Peyer's patch (tissue), 4 donors: Measurements from ENCODE around the gene LIMS2. TPM values are rescaled to one million over a fixed set of nuclear protein-coding genes. Genes with fewer than 3 reads are reported as not detected.

Experiments used
- DNase-seq, 3 donors: peaks; one replicate each; pipeline ENCODE4 v3.0.0-alpha.2; 2017 to 2019
- H3K27ac ChIP-seq, 4 donors: fragments of 200-600 bp; sonication (generic); one replicate each; pipeline ENCODE4 v1.5.1; 2016 to 2019
- H3K27me3 ChIP-seq, 2 donors: fragments of 200-600 bp; sonication (generic); one replicate each; pipeline ENCODE4 v1.5.1; 2019
- H3K36me3 ChIP-seq, 3 donors: fragments of 200-600 bp; sonication (generic); one replicate each; pipeline ENCODE4 v1.5.1; 2016 to 2019
- H3K4me1 ChIP-seq, 4 donors: fragments of 200-600 bp; sonication (generic); one replicate each; pipeline ENCODE4 v1.5.1; 2016 to 2019
- H3K4me3 ChIP-seq, 4 donors: fragments of 200-600 bp; sonication (generic); 1 replicate in 3 of 4; 2 replicates in 1 of 4; pipeline ENCODE4 v1.5.1; 2016 to 2019; ENCODE audit warnings: mild to moderate bottlenecking in 1 of 4
- H3K9me3 ChIP-seq, 4 donors: fragments of 200-600 bp; sonication (generic); one replicate each; pipeline ENCODE4 v1.5.1; 2016 to 2019; ENCODE audit warnings: mild to moderate bottlenecking in 1 of 4
- POLR2A ChIP-seq, 2 donors: fragments of 450-650 bp; IDR thresholded peaks; one replicate each; pipeline ENCODE4 v1.5.1; 2017; ENCODE audit warnings: antibody characterized with exemption in 2 of 2, mild to moderate bottlenecking in 2 of 2, moderate library complexity in 2 of 2
- total RNA-seq, 4 donors: library from RNA; depleted of rRNA; stranded (reverse); fragments of >200 nt; gene quantifications; one replicate each; pipeline ENCODE4 v1.1.0, GENCODE V29; 2016
- TF ChIP-seq, protein P1 (sequence below), 6 experiments: fragments of 450-650 bp in 4 of 6; fragments of 200-600 bp in 2 of 6; sonication (generic) in 1 of 6; IDR thresholded peaks; one replicate each; pipeline ENCODE4 v1.5.1; 2017 to 2019; ENCODE audit warnings: antibody characterized with exemption in 6 of 6, mild to moderate bottlenecking in 3 of 6, moderate library complexity in 1 of 6

The LIMS2 gene, protein sequence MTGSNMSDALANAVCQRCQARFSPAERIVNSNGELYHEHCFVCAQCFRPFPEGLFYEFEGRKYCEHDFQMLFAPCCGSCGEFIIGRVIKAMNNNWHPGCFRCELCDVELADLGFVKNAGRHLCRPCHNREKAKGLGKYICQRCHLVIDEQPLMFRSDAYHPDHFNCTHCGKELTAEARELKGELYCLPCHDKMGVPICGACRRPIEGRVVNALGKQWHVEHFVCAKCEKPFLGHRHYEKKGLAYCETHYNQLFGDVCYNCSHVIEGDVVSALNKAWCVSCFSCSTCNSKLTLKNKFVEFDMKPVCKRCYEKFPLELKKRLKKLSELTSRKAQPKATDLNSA
- 10 to 100 TPM in 3 of 4 donors, 1 to 10 TPM in 1; 7.7 to 95.7 (median 21.9) TPM for total RNA-seq

DNA sequence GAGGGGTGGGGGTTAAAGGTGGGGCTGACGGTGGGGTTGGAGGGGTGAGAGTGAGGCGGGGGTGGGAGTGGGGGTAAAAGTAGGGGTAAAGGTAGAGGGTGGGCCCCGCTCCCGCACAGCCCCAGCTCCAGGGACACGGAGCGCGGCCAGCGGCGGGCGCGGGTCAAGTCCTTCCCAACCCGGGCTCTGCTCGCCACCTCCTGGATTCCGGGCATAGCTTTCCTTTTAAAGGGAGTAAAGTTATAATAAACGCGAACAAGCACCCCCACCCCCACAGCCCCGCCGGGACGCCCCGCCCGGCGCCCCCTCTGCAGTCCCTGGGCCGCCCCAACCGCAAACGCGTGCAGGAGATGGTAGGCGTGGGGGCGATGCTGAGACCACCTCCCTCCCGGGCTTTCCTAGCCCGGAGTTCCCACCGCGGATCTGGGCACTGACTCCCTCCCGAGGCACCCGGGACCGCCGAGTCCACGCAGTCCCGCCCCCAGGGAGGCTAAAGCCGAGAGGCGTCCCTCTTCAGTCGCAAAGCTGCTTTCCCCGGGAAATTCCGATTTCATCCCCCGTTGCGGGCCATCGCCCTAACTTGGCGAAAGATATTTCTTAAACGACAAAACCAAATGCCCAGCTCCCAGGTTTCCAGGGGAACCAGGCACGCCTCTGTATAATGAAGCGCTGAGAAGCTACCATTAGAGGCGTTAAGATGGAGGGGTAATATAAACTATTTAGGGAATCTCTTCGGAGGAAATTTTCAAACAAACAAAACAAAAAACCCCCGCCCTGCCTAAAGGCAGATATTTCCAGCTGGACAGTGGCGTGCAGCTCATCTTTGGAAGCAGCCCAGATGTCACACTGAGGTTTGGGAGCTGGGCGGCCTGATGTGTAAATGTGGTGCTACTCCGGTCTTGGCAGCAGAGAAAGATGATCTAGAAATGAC lies at the start of gene LIMS2:
LIMS2 (minus strand) TSS at position 200 of the 931 bp plus-strand sequence. CDS start 506 bp downstream, outside the sequence.
- Histone ChIP-seq H3K36me3 (no peaks in the 10 kb centered on the region), H3K27ac (peak within 1 kb of the TSS; percentile 58 to 77 (median 70)), H3K4me3 (peak within 1 kb of the TSS; percentile 45 to 58 (median 51)), H3K27me3 (peaks cover 0 to 5% of the 10 kb centered on the region in 2 donors), H3K4me1 (peaks cover 0 to 16% (median 9%) of the 10 kb centered on the region in 4 donors), H3K9me3 (no peaks in the 10 kb centered on the region)
- peak in 1 of 3 donors; percentile 51 for DNase-seq
- TF ChIP-seq, protein P1, sequence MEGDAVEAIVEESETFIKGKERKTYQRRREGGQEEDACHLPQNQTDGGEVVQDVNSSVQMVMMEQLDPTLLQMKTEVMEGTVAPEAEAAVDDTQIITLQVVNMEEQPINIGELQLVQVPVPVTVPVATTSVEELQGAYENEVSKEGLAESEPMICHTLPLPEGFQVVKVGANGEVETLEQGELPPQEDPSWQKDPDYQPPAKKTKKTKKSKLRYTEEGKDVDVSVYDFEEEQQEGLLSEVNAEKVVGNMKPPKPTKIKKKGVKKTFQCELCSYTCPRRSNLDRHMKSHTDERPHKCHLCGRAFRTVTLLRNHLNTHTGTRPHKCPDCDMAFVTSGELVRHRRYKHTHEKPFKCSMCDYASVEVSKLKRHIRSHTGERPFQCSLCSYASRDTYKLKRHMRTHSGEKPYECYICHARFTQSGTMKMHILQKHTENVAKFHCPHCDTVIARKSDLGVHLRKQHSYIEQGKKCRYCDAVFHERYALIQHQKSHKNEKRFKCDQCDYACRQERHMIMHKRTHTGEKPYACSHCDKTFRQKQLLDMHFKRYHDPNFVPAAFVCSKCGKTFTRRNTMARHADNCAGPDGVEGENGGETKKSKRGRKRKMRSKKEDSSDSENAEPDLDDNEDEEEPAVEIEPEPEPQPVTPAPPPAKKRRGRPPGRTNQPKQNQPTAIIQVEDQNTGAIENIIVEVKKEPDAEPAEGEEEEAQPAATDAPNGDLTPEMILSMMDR (IDR thresholded peaks at IDR 0.05) = no peak
- no peak for TF ChIP-seq POLR2A (IDR thresholded peaks at IDR 0.05)

DNA sequence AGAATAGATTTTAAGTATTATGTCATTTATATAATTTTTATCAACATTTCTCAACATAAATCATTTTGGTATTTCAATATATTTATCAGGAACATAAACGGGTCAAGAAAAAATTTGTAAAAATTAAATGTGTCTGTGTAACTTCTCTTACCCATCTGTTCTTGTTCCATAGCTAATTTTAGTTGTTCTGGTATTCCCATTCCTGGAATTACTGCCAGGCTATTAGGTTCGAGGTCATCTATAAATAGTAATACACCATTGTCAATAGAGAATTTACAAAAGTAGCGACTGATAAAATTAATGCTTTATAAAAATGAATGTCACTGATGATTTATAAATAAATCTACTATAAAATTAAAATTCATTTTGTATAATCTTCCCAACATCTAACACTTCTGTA lies 47.5 kb upstream of the LIMS2 start:
- H3K9me3 ChIP-seq = no peaks in the 10 kb centered on the region
- DNase-seq = no peak
- H3K4me3 ChIP-seq = no peak overlapping the region
- TF ChIP-seq, protein P1 (IDR thresholded peaks at IDR 0.05) = no peak
- TF ChIP-seq POLR2A (IDR thresholded peaks at IDR 0.05) = no peak
- no peak overlapping the region for H3K27ac ChIP-seq
- no peaks in the 10 kb centered on the region for H3K27me3 ChIP-seq
- H3K4me1 ChIP-seq = no peaks in the 10 kb centered on the region
- H3K36me3 ChIP-seq = peaks cover 0 to 53% (median 0%) of the 10 kb centered on the region in 3 donors

DNA sequence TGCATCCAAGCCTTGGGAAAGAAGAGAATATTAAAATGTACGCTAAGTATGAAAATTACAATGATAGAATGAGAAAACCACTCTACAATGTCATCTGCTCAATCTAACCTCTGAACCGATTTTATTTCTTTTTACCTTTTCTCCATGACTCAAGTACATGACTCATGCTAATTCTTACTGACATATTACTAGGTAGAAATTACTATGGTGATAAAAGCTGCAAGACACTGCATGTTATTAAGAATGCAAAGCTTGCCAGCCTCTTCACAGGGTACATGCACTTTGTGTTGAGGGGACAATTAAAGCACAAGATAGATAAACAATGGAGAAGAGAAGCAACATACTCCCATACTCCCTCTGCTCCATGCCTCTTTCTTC lies 46.6 kb upstream of the LIMS2 start:
- no peak overlapping the region for H3K4me3 ChIP-seq
- H3K9me3 ChIP-seq = no peaks in the 10 kb centered on the region
- TF ChIP-seq POLR2A (IDR thresholded peaks at IDR 0.05) = no peak
- TF ChIP-seq, protein P1 (IDR thresholded peaks at IDR 0.05) = no peak
- H3K27me3 ChIP-seq = no peaks in the 10 kb centered on the region
- H3K36me3 ChIP-seq = peaks cover 0 to 55% (median 0%) of the 10 kb centered on the region in 3 donors
- H3K27ac ChIP-seq = no peak overlapping the region
- no peaks in the 10 kb centered on the region for H3K4me1 ChIP-seq
- DNase-seq = no peak

DNA sequence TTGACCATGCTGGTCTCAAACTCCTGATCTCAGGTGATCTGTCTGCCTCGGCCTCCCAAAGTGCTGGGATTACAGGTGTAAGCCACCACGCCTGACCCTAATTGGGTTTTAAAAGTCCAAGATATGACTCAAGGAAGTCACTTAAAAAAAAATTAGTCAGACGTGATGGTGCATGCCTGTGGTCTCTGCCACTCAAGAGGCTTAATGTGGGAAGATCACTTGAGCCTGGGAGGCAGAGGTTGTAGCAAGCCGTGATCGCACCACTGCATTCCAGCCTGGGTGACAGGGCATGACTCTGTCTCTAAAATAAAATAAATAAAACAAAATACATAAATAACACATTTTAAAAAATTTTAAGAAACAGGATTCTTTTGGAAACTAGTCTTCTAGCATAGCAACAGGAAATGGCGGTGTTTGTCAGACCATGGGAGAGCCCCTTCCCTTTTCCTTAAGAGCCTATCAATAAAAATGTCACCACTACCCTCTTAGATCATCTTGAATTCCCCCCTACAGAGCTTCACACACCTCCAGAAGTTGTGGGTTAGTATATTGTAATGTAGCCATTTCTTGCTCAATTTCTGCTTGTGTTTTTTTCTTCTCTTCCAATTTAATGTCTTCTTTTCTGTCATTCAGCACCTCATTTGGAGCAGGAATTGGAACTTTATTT lies 46.1 kb upstream of the LIMS2 start:
- Histone ChIP-seq H3K4me1 (no peaks in the 10 kb centered on the region), H3K36me3 (peaks cover 0 to 60% (median 0%) of the 10 kb centered on the region in 3 donors), H3K9me3 (no peaks in the 10 kb centered on the region), H3K27me3 (no peaks in the 10 kb centered on the region), H3K27ac (peak overlapping the region in 1 of 4 donors; percentile 22), H3K4me3 (no peak overlapping the region)
- DNase-seq = no peak
- TF ChIP-seq, protein P1 (IDR thresholded peaks at IDR 0.05) = no peak
- TF ChIP-seq POLR2A (IDR thresholded peaks at IDR 0.05) = no peak
